Smooth muscle cell of the brain vasculature (primary cell): ENCODE data around the gene GNGT2.
"Not testable (repeated sequence)": the region's sequence is repeated elsewhere in the genome, so short reads cannot be mapped to it uniquely, and the experiment has no call there.

Source experiments
- DNase-seq: peaks from one replicate; pipeline ENCODE4 v3.0.0-alpha.2; 2012; ENCODE audit warnings: low read depth, low spot score

GNGT2 gene

DNA sequence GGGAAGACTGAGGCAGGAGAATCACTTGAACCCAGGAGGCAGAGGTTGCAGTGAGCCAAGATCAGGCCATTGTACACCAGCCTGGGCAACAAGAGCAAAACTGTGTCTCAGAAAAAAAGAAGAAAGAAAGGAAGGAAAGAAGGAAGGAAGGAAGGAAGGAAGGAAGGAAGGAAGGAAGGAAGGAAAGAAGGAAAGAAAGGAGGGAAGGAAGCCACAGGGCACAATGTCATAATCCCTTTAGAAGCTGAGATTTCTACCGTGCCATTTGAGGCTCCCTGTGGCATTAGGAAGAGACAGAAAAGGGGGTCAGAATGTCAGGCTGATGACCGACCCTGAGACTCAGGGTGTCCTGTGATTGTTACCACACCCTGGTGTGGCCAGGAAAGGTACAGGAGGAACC is 6.6 kb downstream of the GNGT2 start:
- no peak for DNase-seq

DNA sequence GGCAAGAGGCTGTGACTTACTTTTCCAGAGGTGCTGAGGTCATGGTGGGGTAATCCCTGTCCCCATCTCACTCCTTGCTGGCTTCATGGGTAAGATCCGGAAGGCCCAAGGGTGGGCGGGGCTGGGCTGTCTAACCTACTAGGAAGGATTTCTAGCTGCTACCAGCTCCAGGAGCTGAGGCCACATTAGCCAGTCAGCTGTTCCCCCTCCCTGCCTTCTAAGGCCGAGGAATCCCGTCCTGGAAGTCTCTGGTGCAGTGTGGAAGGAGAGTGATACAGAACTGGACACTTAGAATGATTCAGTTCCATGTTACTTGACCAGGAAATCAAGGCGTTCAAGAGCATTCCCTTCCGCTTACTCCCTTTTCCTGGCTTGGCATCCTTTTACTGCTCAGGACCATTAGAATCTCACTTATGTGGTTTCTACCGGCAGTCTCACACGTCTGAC is 8.9 kb downstream of the GNGT2 start:
- DNase-seq = no peak

DNA sequence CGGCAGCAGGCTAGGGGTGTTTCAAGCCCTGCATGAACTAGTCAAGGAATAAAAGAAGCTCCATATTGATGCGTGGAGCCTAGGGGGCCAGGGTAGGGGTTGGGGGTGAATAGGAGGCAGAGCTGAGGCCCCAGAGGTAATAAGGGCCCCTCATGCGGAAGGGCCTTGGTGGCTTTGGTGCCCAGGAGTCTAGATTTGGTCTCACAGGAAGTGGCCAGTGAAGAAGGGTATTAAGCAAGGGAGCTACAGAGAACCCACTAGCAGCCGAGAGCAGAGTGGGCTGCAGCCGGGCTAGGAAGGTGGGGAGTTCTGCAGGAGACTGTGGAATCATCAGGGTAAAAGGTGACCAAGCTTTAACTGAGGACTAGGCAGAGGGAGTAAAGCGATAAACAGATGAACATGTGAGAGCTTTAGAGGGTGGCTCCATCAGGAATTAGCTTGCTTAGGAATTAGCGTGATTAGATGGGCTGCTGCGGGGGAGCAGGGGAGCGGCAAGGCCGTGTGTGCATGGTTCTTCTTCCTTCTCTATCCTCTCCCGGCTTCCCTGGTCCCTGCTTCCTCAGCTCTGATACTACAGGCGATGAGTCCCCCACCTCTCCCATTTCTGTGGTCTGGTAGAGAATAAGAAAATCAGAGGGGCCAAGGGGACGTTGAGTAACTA is 9.8 kb downstream of the GNGT2 start:
- DNase-seq = no peak

DNA sequence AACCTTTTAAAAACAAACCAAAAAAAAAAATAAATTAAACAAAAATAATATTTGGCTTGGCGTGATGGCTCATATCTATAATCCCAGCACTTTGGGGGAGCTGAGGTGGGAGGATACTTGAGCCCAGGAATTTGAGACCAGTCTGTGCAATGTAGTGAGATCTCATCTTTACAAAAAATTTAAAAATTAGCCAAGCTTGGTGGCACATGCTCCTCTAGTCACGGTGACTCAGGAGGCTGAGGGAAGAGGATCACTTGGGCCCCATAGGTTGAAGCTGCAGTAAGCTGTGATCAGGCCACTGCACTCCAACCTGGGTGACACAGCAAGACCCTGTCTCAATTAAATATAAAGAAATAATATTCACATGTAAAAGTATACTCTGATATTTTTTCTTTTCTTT is 12.2 kb downstream of the GNGT2 start:
- no peak for DNase-seq

DNA sequence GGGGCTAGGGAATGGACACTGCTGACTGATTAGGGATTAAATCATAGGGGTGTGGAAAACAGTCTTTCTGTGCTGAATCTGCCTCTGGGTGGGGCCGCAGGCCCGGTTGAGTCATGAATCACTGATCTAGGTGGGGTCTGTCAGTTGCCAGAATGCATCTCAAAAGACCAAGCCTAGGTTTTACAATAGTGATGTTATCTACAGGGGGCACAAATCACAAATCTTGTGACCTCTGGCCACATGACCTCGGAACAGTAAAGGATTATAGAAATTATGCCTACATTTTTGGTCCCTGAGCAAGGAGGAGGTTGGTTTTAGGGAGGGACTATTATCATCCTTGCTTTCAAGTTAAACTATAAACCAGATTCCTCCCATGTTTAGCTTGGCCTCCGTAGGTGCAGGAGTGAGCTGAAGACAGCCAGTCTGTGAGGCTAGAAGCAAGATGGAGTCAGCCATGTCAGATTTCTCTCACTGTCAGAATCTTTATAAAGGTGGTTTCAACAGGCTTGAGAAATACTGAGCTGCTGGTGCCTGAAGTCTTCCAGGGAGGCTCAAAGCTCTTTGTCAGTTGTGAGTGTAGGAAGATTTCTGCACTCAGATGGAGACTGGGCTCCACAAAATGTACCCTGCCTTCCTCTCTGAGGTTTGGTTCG is 12.9 kb downstream of the GNGT2 start:
- DNase-seq = no peak

DNA sequence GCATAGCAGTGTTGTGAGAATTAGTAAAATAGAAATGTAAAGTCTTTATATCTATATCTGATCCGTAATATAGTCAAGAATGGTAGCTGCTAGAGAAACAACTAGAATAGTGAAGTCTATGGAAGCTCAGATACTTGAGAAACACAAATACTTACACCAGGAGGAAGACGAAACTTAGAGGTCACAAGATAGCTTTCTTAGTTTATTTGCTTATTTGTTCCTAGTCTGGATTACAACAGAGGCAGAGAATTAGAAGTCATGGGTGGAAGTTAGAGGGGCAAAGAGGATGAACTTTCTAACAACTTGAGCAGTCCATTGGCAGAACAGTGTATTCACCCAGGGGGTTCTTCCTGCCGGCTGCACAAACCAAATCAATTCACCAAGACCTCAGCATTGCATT is 13.9 kb downstream of the GNGT2 start:
- DNase-seq = no peak

DNA sequence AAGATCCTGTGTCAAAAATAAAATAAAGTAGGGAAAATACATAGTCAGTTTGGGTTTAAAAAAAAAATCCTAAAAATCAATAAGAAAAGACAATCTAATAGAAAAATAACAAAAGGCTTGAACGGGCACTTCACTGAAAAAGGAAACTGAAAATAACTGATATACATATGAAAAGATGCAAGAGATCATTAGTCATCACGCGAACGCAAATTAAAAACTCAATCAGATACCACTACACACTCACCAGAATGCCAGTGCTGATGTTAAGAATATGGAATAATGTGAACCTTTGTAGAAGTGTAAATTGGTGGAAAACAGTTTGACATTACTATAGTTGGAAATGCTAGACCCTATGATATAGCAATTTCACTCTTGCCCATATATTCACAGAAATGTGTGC is 14.6 kb downstream of the GNGT2 start:
- no peak for DNase-seq

DNA sequence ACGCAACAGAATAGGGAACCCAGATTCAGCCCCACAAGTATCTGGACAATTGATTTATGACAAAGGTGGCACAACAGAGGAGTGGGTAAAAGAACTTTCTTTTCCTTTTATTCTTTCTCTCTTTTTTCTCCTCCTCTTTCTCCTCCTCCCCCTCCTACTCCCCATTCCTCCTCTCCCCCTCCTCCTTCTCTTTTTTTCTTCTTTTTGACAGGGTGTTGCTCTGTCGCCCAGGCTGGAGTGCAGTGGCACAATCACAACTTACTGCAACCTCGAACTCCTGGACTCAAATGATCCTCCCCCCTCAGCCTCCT is 16.1 kb downstream of the GNGT2 start:
- no peak for DNase-seq

DNA sequence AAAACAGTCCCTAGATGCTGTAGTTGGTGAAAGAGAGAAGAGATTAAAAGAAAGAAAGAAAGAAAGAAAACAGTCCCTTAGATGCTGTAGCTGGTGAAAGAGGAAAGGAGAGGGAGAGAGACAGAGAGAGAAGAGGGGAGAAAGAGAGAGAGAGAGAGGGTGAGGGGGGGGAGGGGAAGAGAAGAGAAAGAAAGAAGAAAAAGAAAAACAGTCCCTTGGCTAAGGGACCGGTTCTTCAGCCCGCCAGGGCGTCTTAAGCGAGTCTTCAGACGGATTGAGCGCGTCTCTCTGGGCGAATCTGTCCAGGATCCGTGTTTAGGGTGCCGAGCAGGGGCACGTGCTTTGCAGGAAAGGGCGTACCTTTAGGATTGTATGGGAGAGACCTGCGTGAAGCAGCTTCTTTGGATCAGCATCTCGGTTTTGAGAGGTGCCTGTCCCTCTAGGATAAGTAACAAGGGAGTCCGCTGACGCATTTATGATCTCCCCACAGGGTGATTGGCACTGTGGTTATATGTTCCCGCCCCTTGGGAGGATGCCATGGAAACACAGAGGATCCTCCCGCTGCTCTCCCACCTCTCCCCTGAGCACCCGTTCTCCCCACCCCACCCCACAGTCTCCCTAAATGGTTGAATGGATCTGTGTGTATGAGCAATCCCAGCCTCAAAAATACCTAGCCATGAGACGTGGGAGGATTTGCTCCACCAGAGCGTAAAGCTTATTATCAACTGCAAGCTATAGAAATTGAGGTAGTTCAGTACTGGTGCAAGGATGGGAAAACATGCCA is 16.7 kb downstream of the GNGT2 start:
- no peak for DNase-seq

DNA sequence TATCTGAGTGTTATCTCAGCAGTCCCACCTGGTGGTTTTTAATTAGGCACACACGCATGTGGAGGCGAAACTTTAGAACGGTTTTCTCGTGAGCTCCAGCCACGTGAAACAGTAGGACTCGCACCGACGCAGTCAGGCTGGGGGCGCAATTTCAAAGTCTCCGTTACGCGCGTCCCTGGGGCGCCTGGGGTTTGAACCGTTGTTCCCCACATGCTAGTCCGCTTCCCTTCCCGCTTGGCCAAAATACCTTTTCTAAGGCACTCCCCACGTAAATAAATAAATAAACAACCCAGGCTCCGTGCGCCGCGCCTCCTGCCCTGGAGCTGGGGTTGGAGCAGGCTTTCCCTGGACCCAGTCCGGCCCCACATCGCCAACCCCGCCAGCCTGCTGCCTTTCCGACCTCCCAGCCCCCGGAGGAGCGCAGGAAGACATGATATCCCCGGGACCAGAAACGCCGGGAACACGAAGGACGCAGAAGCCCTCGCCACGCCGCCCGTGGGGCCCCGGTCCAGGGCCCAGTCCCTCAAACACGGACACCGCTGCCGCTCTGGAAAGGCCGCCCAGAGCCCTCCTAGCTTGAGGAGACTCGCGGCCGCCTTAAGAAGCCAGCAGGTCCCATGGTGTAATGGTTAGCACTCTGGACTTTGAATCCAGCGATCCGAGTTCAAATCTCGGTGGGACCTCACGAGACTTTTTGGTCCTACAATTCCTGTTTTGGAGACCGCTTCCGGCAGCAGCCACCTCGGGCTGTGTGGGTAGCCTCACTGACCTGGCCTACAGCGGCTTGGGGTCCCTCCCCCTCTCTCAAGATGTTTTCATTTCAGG is 18.2 kb downstream of the GNGT2 start:
- no peak for DNase-seq

DNA sequence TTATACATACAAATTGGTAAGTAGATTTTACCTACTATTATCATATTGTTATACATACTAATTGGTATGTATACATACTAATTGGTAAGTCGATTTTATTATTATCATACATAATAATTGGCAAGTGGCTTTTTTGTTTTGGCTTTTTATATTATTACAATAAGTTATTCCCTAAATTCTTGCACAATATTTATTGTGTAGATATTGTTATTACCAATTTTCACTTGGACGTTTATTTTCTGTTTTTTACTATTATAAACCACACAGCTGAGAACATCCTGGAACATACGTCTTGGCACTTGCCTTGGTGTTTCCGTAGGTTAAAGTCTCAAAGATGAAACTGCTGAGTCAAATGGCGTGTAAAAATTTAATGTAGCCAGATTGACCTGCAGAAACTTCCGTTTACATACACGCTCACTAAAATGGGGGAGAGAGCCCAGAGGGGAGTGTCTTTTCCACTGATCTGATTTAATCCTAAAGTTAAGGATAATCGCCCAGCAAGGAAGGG is 18.9 kb downstream of the GNGT2 start:
- no peak for DNase-seq

DNA sequence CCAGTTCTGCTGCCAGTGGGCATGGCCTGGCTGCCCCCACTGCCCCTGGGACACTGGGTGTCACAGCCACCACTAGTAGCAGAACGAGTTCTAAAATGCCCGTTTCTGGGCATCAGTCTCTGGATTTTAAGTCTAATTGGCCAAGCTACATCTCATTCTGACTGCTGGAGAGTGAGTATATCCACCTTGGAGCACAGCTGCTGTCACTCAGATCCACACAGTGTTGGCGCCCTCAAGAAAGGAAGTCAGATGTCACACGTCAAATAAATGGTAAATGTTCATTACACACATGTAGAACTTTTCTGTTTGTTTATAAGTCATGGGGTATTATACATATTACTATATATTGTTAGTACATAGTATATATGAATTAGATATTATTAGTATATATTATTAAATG is 19.4 kb downstream of the GNGT2 start:
- DNase-seq = no peak

DNA sequence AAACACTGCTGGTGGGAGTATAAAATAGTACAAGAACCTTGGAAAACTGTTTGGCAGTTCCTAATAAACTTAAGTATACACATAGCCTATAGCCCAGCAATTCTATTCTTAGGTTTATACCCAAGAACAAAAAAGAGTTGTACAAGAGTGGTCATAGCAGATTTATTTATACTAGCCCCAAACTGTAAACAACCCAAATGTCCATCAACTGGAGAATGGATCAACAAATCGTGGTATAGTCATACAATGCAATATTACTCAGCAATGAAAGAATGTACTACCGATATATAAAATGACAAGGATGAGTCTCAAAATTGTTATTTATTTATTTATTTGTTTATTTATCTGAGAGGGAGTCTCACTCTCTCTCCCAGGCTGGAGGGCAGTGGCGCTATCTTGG is 23.1 kb downstream of the GNGT2 start:
- DNase-seq = no peak

DNA sequence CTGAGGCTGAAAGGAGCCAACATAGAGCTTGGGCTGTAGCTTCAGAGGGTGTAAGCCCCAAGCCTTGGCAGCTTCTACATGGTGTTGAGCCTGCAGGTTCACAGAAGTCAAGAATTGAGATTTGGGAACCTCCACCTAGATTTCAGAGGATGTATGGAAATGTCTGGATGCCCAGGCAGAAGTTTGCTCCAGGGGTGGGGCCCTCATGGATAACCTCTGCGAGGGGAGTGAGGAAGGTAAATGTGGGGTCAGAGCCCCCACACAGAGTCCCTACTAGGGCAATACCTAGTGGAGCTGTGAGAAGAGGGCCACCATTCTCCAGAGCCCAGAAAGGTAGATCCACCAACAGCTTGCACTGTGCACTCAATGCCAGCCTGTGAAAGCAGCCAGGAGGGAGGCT is 25.0 kb downstream of the GNGT2 start:
- DNase-seq = not testable (repeated sequence)

DNA sequence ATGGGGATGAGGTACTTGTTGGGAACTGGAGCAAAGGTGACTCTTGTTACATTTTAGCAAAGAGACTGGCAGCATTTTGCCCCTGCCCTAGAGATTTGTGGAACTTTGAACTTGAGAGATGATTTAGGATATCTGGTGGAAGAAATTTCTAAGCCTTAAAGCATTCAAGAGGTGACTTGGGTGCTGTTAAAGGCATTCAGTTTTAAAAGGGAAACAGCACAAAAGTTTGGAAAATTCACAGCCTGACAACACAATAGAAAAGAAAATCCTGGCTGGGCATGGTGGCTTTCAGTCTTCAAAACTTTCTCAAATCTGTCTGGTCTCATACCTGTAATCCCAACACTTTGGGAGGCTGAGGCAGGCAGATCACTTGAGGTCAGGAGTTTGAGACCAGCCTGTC is 25.9 kb downstream of the GNGT2 start:
- DNase-seq = not testable (repeated sequence)

DNA sequence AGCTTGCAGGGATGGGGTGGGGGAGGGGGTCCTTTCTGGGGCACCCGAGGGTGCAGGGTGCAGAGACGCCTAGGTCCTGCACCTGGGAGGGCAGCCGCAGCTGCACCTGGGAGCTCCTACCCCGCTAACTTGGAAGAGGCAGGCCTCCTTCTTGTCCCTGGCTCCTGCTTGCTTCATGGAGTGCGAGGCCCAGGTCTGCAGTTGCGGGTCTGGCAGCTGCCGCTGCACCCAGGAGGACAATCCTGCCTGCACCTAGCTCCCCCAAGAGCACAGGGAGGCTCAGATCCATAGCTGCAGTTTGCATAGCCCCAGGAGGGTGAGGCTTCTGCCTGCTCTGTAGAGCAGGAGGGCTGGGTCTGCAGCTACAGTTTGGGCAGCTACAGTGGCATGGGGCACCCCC is 26.6 kb downstream of the GNGT2 start:
- no peak for DNase-seq

DNA sequence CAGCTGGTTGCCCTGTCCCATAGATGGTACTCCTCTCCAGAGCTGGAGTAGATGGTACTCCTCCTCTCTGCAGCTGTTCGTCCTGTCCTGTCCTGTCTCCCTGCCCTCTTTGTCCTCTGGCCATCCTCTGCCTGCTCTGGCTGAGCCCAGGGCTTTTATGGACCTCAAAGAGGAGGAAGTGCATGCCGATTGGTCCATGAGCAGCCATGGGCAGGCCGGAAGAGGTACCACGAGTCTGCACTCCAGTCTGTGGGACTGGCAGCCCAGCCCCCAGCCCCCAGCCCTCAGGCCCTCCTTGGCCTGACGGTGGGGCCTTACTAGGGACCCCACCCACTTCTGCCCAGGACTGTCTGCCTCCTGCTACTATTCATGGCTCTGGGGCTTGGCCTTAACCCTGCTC is 27.0 kb downstream of the GNGT2 start:
- DNase-seq = no peak

DNA sequence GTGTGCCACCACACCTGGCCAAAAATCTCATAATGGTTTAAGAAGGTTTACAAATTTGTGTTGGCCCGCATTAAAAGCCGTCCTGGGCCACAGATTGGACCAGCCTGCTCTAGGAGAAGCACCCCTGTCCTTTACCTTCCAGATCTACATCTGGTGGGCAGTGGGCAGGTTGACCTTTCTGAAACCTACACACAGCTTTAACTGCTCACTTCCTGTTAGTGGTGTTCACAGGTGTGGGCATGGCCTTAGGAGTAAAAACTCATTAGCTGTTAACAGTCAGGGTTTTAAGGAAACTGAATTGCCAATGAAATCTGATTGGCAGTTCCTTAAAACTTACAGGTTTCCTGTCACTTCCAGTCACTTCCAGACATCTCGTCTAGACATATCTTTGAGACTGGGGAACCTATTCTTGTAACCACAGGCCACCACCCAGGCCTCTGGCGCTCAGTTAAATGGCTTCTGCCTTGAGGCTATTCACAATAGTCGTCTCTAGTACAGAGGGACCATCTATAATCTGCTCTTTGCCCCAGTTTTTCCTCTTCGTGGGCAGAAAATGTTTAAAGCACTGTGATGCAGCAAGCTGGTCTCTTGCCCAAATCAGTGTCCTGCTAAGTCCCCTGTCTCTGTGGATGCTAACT is 29.3 kb downstream of the GNGT2 start:
- no peak for DNase-seq

DNA sequence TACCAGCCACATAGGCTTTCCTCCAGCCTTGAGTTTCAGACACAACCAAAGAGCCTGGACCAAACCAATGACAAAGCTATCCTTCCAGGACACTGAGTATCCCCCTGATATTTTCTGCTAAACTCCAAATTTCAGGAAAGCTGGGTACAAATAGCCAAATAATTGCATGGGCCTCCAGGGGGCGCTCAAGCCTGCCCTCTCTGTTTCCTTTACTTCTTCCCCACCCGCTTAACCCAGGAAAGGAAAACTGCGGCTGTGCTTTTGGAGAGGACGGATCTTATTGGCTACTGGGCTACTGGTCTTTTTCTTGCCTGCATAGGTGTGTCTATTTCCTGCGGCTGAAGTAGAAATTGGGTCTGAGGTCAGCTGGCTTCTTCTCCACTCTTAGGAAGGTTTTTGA is 30.1 kb downstream of the GNGT2 start:
- no peak for DNase-seq

DNA sequence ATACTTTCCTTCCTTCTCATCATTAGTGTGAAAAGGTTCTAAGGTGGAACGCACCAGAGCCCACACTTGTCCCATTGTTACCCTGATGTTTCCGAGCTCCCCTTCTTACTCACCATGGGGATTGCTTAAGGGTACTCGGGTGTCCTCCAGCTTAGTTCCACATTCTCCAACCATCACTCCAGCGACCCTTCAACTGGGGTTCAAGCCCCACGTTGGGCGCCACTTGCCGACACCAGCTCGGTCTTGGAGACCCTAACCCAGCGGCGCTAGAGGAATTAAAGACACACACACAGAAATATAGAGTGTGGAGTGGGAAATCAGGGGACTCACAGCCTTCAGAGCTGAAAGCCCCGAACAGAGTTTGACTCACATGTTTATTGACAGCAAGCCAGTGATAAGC is 34.4 kb downstream of the GNGT2 start:
- DNase-seq = not testable (repeated sequence)

DNA sequence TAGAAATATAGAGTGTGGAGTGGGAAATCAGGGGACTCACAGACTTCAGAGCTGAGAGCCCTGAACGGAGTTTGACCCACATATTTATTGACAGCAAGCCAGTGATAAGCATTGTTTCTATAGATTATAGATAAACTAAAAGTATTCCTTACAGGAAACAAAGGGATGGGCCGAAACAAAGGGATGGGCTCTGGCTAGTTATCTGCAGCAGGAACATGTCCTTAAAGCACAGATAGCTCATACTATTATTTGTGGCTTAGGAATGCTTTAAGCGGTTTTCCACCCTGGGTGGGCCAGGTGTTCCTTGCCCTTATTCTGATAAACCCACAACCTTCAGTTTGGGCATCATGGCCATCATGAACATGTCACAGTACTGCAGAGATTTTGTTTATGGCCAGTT is 39.7 kb downstream of the GNGT2 start:
- not testable (repeated sequence) for DNase-seq

DNA sequence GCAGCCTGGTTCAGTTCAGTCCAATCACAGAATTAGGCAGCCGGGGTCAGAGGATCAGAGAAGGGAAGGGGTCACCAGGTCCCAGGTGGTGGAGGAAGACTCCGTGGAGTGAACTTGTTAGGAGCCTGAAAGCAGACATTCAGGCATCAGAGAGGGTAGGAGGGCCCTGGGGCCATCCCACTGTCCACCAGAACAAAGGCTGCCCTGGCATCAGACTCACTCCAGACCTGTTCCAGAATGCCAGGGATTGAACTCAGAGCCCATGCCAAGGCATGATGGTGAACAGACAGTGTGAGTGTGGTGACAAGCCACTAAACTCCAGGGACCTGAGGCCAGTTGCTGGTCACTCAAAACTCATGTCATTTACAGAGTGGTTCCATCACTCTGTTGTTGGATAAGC is 40.2 kb downstream of the GNGT2 start:
- no peak for DNase-seq
